ENCODE results near the gene COL6A6.

COL6A6 gene

GRCh38 chr3:130558366-130558765 is 41.4 kb downstream of the COL6A6 start:
- TF ChIP-seq CTCF (IDR thresholded peaks at IDR 0.05) (no peak), ZFX (IDR thresholded peaks at IDR 0.05; ENCODE audit: borderline replicate concordance) (no peak)
- H3K27ac ChIP-seq = no peak overlapping the region

GRCh38 chr3:130565224-130565623 is 48.2 kb downstream of the COL6A6 start:
- no peak overlapping the region for H3K27ac ChIP-seq
- TF ChIP-seq CTCF (IDR thresholded peaks at IDR 0.05) (no peak), ZFX (IDR thresholded peaks at IDR 0.05; ENCODE audit: borderline replicate concordance) (no peak)

Data from 22Rv1 (cell line).